Ectodermal cell (in vitro differentiated cells): ENCODE measurements around the gene EMX2.

ENCODE experiments used
- H3K27ac ChIP-seq: 2 replicates; pipeline ENCODE4 v1.7.0; 2013; ENCODE audit warnings: mild to moderate bottlenecking, low read depth, low read length; ENCODE audit not compliant: insufficient read depth, poor library complexity, severe bottlenecking
- H3K27me3 ChIP-seq: 2 replicates; pipeline ENCODE4 v1.7.0; 2013; ENCODE audit warnings: mild to moderate bottlenecking, low read length; ENCODE audit not compliant: insufficient read depth, control insufficient read depth, poor library complexity, severe bottlenecking
- H3K36me3 ChIP-seq: one replicate; pipeline ENCODE4 v1.7.0; 2013; ENCODE audit warnings: low read length; ENCODE audit not compliant: control insufficient read depth, insufficient read depth
- H3K4me1 ChIP-seq: one replicate; pipeline ENCODE4 v1.7.0; 2013; ENCODE audit warnings: low read length; ENCODE audit not compliant: control insufficient read depth, insufficient read depth
- H3K4me3 ChIP-seq: 2 replicates; pipeline ENCODE4 v1.7.0; 2013; ENCODE audit warnings: low read depth, low read length, control low read depth; ENCODE audit not compliant: insufficient read depth
- H3K9me3 ChIP-seq: 2 replicates; pipeline ENCODE4 v1.7.0; 2013; ENCODE audit warnings: mild to moderate bottlenecking, low read length, moderate library complexity; ENCODE audit not compliant: control insufficient read depth
- WGBS, 2 experiments: methylation state at CpG; one replicate each; pipeline ENCODE4 v1.1.7; 2013; ENCODE audit warnings: missing lambda C conversion rate in 2 of 2; 5-methylcytosine and 5-hydroxymethylcytosine counted together

EMX2 gene

DNA sequence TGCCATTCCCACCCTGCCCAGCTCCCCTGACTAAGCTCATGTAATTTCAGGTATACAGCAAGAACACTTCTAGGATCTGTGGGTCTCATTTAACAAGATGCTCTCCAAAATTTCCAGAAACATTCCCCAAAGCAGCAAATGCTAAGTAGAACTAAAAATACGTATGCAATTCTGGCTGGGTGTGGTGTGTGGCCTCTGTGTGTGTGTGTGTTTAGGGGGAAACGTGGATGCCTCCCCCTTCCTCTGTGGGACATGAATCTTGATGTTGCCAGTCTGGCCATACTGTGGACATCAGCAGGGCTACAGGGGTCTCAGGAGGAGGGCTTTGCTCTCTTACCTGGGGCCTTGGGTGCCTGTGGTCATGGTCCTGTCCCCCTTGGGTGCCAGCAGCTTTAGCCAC lies 18.4 kb downstream of the EMX2 start:
- H3K27ac ChIP-seq, result no peak overlapping the region
- 82 to 91% methylated on average over 2 of the region's 2 CpGs for WGBS, 2 experiments
- H3K9me3 ChIP-seq, result no peaks in the 10 kb centered on the region
- H3K36me3 ChIP-seq, result no peaks in the 10 kb centered on the region
- H3K4me3 ChIP-seq, result no peak overlapping the region
- peaks cover 13% of the 10 kb centered on the region for H3K27me3 ChIP-seq
- peaks cover 4% of the 10 kb centered on the region for H3K4me1 ChIP-seq

- no peak overlapping the region for H3K27ac ChIP-seq
- H3K4me3 ChIP-seq, result no peak overlapping the region
- H3K27me3 ChIP-seq, result peaks cover 4% of the 10 kb centered on the region
- WGBS, 2 experiments, result 89 to 92% methylated on average over 7 of the region's 7 CpGs
- H3K36me3 ChIP-seq, result no peaks in the 10 kb centered on the region
- H3K4me1 ChIP-seq, result peaks cover 4% of the 10 kb centered on the region
- H3K9me3 ChIP-seq, result no peaks in the 10 kb centered on the region
Measured at GRCh38 chr10:117562220-117562619, 19.7 kb downstream of the EMX2 start.

DNA sequence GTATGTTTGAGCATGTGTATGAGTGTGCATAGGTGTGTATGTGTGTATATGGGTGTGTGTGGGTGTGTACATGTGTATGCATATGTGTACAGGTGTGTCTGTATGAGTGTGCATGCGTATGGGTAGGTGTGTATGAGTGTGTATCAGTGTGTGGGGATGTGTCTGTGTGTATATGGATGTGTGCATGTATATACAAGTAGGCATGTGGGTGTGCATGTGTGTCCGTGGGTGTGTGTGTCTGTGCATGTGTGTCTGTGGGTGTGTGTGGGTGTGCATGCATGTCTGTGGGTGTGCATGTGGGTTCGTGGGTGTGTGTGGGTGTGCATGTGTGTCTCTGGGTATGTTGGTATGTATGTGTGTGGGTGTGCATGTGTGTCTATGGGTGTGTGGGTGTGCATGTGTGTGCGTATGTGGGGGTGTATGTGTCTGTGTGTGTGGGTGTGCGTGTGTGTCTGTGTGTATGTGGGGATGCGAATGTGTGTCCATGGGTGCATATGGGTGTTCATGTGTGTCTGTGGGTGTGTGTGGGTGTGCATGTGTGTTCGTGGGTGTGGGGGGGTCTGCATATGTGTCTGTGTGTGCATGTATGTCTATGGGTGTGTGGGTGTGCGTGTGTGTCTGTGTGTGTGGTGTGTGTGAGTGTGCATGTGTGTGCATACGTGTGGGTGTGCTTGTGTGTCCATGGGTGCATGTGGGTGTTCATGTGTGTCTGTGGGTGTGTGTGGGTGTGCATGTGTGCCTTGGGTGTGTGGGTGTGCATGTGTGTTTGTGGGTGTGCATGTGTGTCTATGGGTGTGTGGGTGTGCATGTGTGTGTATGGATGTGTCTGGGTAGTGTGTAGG lies 20.6 kb downstream of the EMX2 start:
- Histone ChIP-seq H3K27me3 (peaks cover 4% of the 10 kb centered on the region), H3K36me3 (no peaks in the 10 kb centered on the region), H3K4me3 (no peak overlapping the region), H3K4me1 (peaks cover 4% of the 10 kb centered on the region), H3K27ac (no peak overlapping the region), H3K9me3 (no peaks in the 10 kb centered on the region)
- WGBS, 2 experiments, result 87 to 88% methylated on average over 9 of the region's 9 CpGs

DNA sequence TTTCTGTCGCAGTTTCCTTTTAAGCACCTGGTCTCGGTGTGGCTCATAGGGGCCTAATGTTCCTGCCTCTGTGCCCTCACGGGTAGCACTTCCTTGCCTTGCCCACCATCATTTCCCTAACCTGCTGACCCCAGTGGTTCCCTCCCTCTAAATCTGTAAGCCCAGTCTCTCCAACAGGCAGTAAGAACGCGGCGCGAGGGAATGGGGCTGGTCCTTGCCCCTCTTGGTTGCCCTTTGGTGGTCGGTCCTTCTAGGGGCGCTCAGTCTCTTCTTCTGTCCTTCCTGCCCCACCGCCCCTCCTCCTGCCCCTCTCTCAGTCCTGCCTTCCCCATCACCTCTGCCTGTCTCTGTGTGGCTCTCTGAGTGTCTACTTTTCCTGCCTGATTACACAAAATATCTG lies 21.2 kb downstream of the EMX2 start:
- no peak overlapping the region for H3K4me3 ChIP-seq
- H3K4me1 ChIP-seq, result peaks cover 4% of the 10 kb centered on the region
- no peaks in the 10 kb centered on the region for H3K36me3 ChIP-seq
- H3K9me3 ChIP-seq, result no peaks in the 10 kb centered on the region
- peaks cover 4% of the 10 kb centered on the region for H3K27me3 ChIP-seq
- WGBS, 2 experiments, result 89 to 91% methylated on average over 10 of the region's 10 CpGs
- H3K27ac ChIP-seq, result no peak overlapping the region

- peaks cover 9% of the 10 kb centered on the region for H3K4me1 ChIP-seq
- no peak overlapping the region for H3K4me3 ChIP-seq
- no peaks in the 10 kb centered on the region for H3K27me3 ChIP-seq
- H3K9me3 ChIP-seq, result no peaks in the 10 kb centered on the region
- no peaks in the 10 kb centered on the region for H3K36me3 ChIP-seq
- 74 to 78% methylated on average over 3 of the region's 3 CpGs for WGBS, 2 experiments
- H3K27ac ChIP-seq, result no peak overlapping the region
Measured at GRCh38 chr10:117565068-117565467, 22.5 kb downstream of the EMX2 start.

GRCh38 chr10:117568334-117568733 lies 25.8 kb downstream of the EMX2 start:
- no peak overlapping the region for H3K4me3 ChIP-seq
- H3K27me3 ChIP-seq, result no peaks in the 10 kb centered on the region
- H3K4me1 ChIP-seq, result peaks cover 13% of the 10 kb centered on the region
- H3K27ac ChIP-seq, result no peak overlapping the region
- H3K9me3 ChIP-seq, result no peaks in the 10 kb centered on the region
- H3K36me3 ChIP-seq, result no peaks in the 10 kb centered on the region
- 90 to 96% methylated on average over 7 of the region's 7 CpGs for WGBS, 2 experiments

DNA sequence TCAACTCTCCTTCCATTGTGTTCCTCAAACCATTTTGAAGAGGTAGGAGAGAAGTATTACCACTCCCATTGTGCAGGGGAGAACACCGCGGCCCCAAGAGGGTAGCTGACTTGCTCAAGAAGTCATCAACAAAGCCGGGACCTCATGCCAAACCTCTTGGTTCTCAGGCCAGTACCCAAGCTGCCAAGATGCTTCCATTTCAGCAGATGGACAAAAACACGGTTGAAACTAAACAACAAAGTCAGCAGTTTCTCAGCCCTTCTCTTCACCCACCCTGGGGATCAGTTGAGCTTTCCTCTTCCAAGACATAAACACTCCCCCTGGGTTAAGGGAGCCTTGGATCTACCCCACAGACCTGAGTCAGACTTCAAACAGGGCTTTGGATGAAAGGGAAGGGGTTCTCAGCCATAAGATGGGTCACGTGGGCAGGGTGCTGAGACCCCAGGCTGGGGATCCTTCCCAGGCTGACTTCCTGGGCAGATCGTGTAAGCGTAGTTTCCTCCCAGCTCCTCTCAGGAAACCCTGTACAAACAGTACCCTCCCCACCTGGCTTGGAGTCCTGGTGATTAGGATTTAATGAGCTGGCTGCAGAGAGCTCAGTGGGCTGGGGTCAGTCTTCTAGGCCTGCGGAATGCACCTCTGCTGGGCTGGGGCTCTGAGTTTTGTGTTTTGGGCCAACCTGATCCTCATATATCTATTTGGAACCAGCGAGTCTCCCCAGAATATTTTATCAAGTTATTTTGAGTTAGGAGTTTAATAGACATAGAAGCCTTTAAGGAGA lies 27.3 kb downstream of the EMX2 start:
- 76 to 83% methylated on average over 9 of the region's 9 CpGs for WGBS, 2 experiments

DNA sequence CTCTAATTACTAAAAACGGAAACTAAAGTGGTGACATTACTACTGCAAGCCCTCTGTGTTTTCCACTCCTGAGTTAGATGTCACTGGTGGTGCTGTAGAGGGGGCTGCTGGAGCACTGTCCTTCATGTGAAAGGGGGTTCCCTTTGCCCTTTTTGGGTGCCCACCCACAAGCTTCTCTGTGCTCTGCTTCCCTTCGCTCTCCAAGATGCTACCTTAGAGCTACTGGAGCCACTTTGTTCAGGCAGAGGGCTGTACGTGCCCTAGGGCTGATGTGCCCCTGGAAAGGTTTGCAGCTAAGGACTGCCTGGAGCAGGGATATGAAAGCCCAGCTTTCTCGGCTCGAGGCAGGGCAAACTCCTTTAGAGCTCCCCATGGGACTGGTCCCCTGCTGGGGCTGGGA lies 28.3 kb downstream of the EMX2 start:
- no peaks in the 10 kb centered on the region for H3K36me3 ChIP-seq
- H3K4me3 ChIP-seq, result no peak overlapping the region
- no peaks in the 10 kb centered on the region for H3K27me3 ChIP-seq
- no peaks in the 10 kb centered on the region for H3K9me3 ChIP-seq
- WGBS, 2 experiments, result 69 to 72% methylated on average over 4 to 5 of the region's 5 CpGs
- no peak overlapping the region for H3K27ac ChIP-seq
- peaks cover 9% of the 10 kb centered on the region for H3K4me1 ChIP-seq

More for the DNA sequence above, 27.3 kb downstream of the EMX2 start:
- Histone ChIP-seq H3K4me1 (peaks cover 9% of the 10 kb centered on the region), H3K27ac (no peak overlapping the region), H3K36me3 (no peaks in the 10 kb centered on the region), H3K4me3 (no peak overlapping the region), H3K27me3 (no peaks in the 10 kb centered on the region), H3K9me3 (no peaks in the 10 kb centered on the region)

DNA sequence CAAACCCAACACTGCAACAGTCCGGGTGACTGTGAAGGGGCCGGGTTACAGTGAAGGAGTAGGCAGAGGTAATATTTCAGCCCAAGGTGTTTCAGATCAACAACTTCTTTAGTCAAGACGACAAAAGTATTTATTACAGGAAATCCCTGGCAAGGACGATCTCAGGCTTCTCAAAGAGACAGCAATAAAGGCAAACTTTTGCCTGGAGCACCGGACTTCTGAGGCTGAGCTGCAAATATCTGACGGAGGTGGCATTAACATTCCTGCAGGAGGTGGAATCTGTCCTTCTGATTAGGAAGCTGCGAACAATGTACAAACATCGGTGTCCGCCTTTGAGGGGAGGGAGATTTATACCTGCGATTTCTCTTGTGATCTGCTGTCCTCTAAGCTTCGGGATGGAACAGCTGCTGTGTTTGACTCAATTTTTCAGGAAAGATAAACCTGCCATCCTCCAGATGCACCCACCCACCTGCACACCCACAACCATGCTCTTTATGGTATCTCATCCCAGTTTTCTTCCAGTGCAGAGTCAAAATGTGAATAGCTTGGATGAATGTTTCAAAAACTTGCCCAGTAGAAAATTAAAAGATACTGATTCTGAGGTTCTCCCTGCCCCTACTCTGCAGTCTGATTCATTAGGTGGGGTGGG lies 32.1 kb downstream of the EMX2 start:
- H3K4me1 ChIP-seq, result peaks cover 8% of the 10 kb centered on the region
- no peak overlapping the region for H3K27ac ChIP-seq
- H3K36me3 ChIP-seq, result no peaks in the 10 kb centered on the region
- WGBS, 2 experiments, result 90 to 93% methylated on average over 11 of the region's 11 CpGs
- H3K27me3 ChIP-seq, result no peaks in the 10 kb centered on the region
- H3K9me3 ChIP-seq, result no peaks in the 10 kb centered on the region
- H3K4me3 ChIP-seq, result no peak overlapping the region

GRCh38 chr10:117578490-117578889 lies 35.9 kb downstream of the EMX2 start:
- Histone ChIP-seq H3K36me3 (no peaks in the 10 kb centered on the region), H3K9me3 (no peaks in the 10 kb centered on the region), H3K4me3 (no peak overlapping the region), H3K27me3 (no peaks in the 10 kb centered on the region), H3K27ac (no peak overlapping the region), H3K4me1 (no peaks in the 10 kb centered on the region)
- WGBS, 2 experiments, result 90 to 92% methylated on average over 3 of the region's 3 CpGs
